H9 (cell line): ENCODE data around the gene ACOX3. TPM values are rescaled to one million over a fixed set of nuclear protein-coding genes. Genes with fewer than 3 reads are reported as not detected.

Experiments
- DNase-seq: peaks from one replicate; pipeline ENCODE4 v3.0.0-alpha.2; 2017
- H2AFZ ChIP-seq: one replicate; pipeline ENCODE4 v1.6.1; 2013; ENCODE audit warnings: mild to moderate bottlenecking, low read length, control low read depth, moderate library complexity
- H2AK5ac ChIP-seq: 2 replicates; pipeline ENCODE4 v1.6.1; 2013; ENCODE audit warnings: low read length, control low read depth, mixed read lengths; ENCODE audit not compliant: insufficient read length
- H2BK120ac ChIP-seq: one replicate; pipeline ENCODE4 v1.6.1; 2013; ENCODE audit warnings: low read depth, mild to moderate bottlenecking, low read length, control low read depth, inconsistent platforms; ENCODE audit not compliant: poor library complexity, severe bottlenecking
- H2BK12ac ChIP-seq: 2 replicates; pipeline ENCODE4 v1.6.1; 2013; ENCODE audit warnings: low read length, control low read depth, mixed read lengths, low read depth; ENCODE audit not compliant: insufficient read length
- H2BK15ac ChIP-seq: 2 replicates; pipeline ENCODE4 v1.6.1; 2013; ENCODE audit warnings: low read depth, low read length, control low read depth
- H2BK20ac ChIP-seq: one replicate; pipeline ENCODE4 v1.6.1; 2013; ENCODE audit warnings: low read depth, mild to moderate bottlenecking, low read length, control low read depth, inconsistent platforms; ENCODE audit not compliant: poor library complexity, severe bottlenecking
- H2BK5ac ChIP-seq: 2 replicates; pipeline ENCODE4 v1.6.1; 2013; ENCODE audit warnings: low read length, control low read depth, mixed read lengths; ENCODE audit not compliant: insufficient read length
- H3K14ac ChIP-seq: 2 replicates; pipeline ENCODE4 v1.6.1; 2013; ENCODE audit warnings: low read length, control low read depth; ENCODE audit not compliant: insufficient read depth
- H3K18ac ChIP-seq: 2 replicates; pipeline ENCODE4 v1.6.1; 2013; ENCODE audit warnings: low read depth, mild to moderate bottlenecking, mixed read lengths, low read length, control low read depth; ENCODE audit not compliant: insufficient read length
- H3K23ac ChIP-seq: 2 replicates; pipeline ENCODE4 v1.6.1; 2013; ENCODE audit warnings: low read length, control low read depth, mixed read lengths, low read depth; ENCODE audit not compliant: insufficient read length
- H3K23me2 ChIP-seq: 2 replicates; pipeline ENCODE4 v1.6.1; 2013; ENCODE audit warnings: low read depth, mild to moderate bottlenecking, mixed read lengths, low read length, control low read depth; ENCODE audit not compliant: insufficient read length, poor library complexity, severe bottlenecking
- H3K27ac ChIP-seq: 2 replicates; pipeline ENCODE4 v1.5.1; 2013; ENCODE audit warnings: low read length, control low read depth, mixed read lengths, low read depth; ENCODE audit not compliant: insufficient read length
- H3K27me3 ChIP-seq: 2 replicates; pipeline ENCODE4 v1.6.1; 2013; ENCODE audit warnings: low read length, control low read depth, inconsistent platforms; ENCODE audit not compliant: insufficient read depth
- H3K4ac ChIP-seq: 2 replicates; pipeline ENCODE4 v1.6.1; 2013; ENCODE audit warnings: low read depth, mild to moderate bottlenecking, control low read depth, inconsistent platforms, low read length, moderate library complexity
- H3K4me1 ChIP-seq: 2 replicates; pipeline ENCODE4 v1.6.1; 2013; ENCODE audit warnings: low read length, control low read depth, inconsistent platforms; ENCODE audit not compliant: insufficient read depth
- H3K4me2 ChIP-seq: 2 replicates; pipeline ENCODE4 v1.6.1; 2013; ENCODE audit warnings: low read length, control low read depth, mixed read lengths; ENCODE audit not compliant: insufficient read length, insufficient read depth
- H3K56ac ChIP-seq: 2 replicates; pipeline ENCODE4 v1.6.1; 2013; ENCODE audit warnings: low read depth, mild to moderate bottlenecking, mixed read lengths, low read length, control low read depth; ENCODE audit not compliant: insufficient read length
- H3K79me1 ChIP-seq: 2 replicates; pipeline ENCODE4 v1.6.1; 2013; ENCODE audit warnings: low read depth, mild to moderate bottlenecking, moderate library complexity, low read length, control low read depth, inconsistent platforms; ENCODE audit not compliant: insufficient read depth, poor library complexity, severe bottlenecking
- H3K79me2 ChIP-seq: 2 replicates; pipeline ENCODE4 v1.6.1; 2013; ENCODE audit warnings: low read length, control low read depth, inconsistent platforms; ENCODE audit not compliant: insufficient read depth
- H3K9ac ChIP-seq: 2 replicates; pipeline ENCODE4 v1.6.1; 2013; ENCODE audit warnings: low read length, control low read depth, mixed read lengths; ENCODE audit not compliant: insufficient read length; ENCODE audit errors: extremely low read depth
- H3K9me3 ChIP-seq: one replicate; pipeline ENCODE4 v1.6.1; 2013; ENCODE audit warnings: low read depth, low read length, inconsistent platforms; ENCODE audit not compliant: control insufficient read depth
- H3T11ph ChIP-seq: one replicate; pipeline ENCODE4 v1.6.1; 2013; ENCODE audit warnings: mild to moderate bottlenecking, low read length, control low read depth, inconsistent platforms
- H4K20me1 ChIP-seq: one replicate; pipeline ENCODE4 v1.6.1; 2013; ENCODE audit not compliant: control insufficient read depth, insufficient read length, insufficient read depth
- H4K5ac ChIP-seq: 2 replicates; pipeline ENCODE4 v1.6.1; 2013; ENCODE audit warnings: low read depth, mild to moderate bottlenecking, mixed read lengths, low read length, control low read depth; ENCODE audit not compliant: insufficient read length
- H4K8ac ChIP-seq: replicated peaks from 2 replicates; pipeline ENCODE4 v1.6.1; 2013; ENCODE audit warnings: low read length, control low read depth, mixed read lengths, low read depth; ENCODE audit not compliant: insufficient read length
- H4K91ac ChIP-seq: 2 replicates; pipeline ENCODE4 v1.6.1; 2013; ENCODE audit warnings: low read depth, mild to moderate bottlenecking, moderate library complexity, mixed read lengths, low read length, control low read depth; ENCODE audit not compliant: insufficient read length
- H3K27ac Mint-ChIP-seq, 3 experiments: 2 replicates in 2 of 3; 3 replicates in 1 of 3; pipeline ENCODE4 v1.8.0; 2020 to 2021; ENCODE audit warnings: mixed read lengths in 3 of 3, mild to moderate bottlenecking in 1 of 3, moderate library complexity in 1 of 3
- H3K27me3 Mint-ChIP-seq: 2 replicates; pipeline ENCODE4 v1.8.0; 2021; ENCODE audit warnings: low read depth, mild to moderate bottlenecking, moderate library complexity, mixed read lengths
- H3K36me3 Mint-ChIP-seq, 3 experiments: 2 replicates in 2 of 3; 3 replicates in 1 of 3; pipeline ENCODE4 v1.8.0; 2020 to 2021; ENCODE audit warnings: low read depth in 3 of 3, mixed read lengths in 3 of 3; ENCODE audit not compliant: insufficient read depth in 1 of 3
- H3K4me1 Mint-ChIP-seq, 2 experiments: 2 replicates each; pipeline ENCODE4 v1.8.0; 2020; ENCODE audit warnings: mixed read lengths in 2 of 2
- H3K4me3 Mint-ChIP-seq, 2 experiments: 2 replicates in 1 of 2; 3 replicates in 1 of 2; pipeline ENCODE4 v1.8.0; 2020 to 2021; ENCODE audit warnings: mild to moderate bottlenecking in 2 of 2, mixed read lengths in 2 of 2, moderate library complexity in 1 of 2
- H3K9me3 Mint-ChIP-seq, 2 experiments: 2 replicates in 1 of 2; 3 replicates in 1 of 2; pipeline ENCODE4 v1.8.0; 2020; ENCODE audit warnings: mild to moderate bottlenecking in 2 of 2, mixed read lengths in 2 of 2, moderate library complexity in 1 of 2
- CTCF ChIP-seq: fragments of 200-600 bp; sonication (generic); conservative IDR thresholded peaks from 3 replicates; pipeline ENCODE4 v1.8.0; 2021; ENCODE audit warnings: antibody characterized with exemption, mild to moderate bottlenecking
- WGBS: extraction: QIAGEN DNeasy Blood & Tissue Kit; methylation state at CpG from one replicate; pipeline ENCODE4 v1.1.7; 2013; ENCODE audit warnings: missing lambda C conversion rate, low lambda C conversion rate, mixed read lengths; ENCODE audit not compliant: insufficient read length; ENCODE audit errors: extremely low coverage; 5-methylcytosine and 5-hydroxymethylcytosine counted together
- total RNA-seq: library from RNA; stranded (reverse); gene quantifications from 2 replicates; pipeline ENCODE4 v1.2.1, GENCODE V29; 2021

The ACOX3 gene
- total RNA-seq, 1 experiment from 2014 or later, result 13.8 TPM

- Histone ChIP-seq H2BK20ac (no peak overlapping the region), H3K4me1 (no peaks in the 10 kb centered on the region), H3K23me2 (no peaks in the 10 kb centered on the region), H4K8ac (no peak overlapping the region), H2AK5ac (no peak overlapping the region), H3K79me2 (no peaks in the 10 kb centered on the region), H4K91ac (no peak overlapping the region), H3K27ac (no peak overlapping the region), H4K5ac (no peak overlapping the region), H3K9ac (no peak overlapping the region), H2AFZ (no peak overlapping the region), H3K23ac (no peak overlapping the region), H3K4ac (no peak overlapping the region), H2BK5ac (no peak overlapping the region), H2BK15ac (no peak overlapping the region), H2BK12ac (no peak overlapping the region), H3K9me3 (no peaks in the 10 kb centered on the region), H3K18ac (no peak overlapping the region), H3K79me1 (no peaks in the 10 kb centered on the region), H3K27me3 (no peaks in the 10 kb centered on the region), H2BK120ac (no peak overlapping the region), H3T11ph (no peak overlapping the region), H3K4me2 (no peak overlapping the region), H3K14ac (no peak overlapping the region), H4K20me1 (no peaks in the 10 kb centered on the region), H3K56ac (no peak overlapping the region)
- Mint-ChIP-seq H3K4me1 (peaks cover 4 to 11% of the 10 kb centered on the region in 2 experiments), H3K4me3 (no peak overlapping the region), H3K27ac (peak overlapping the region in 1 of 3 experiments; percentile 53; a peak in 2 of 7 replicates), H3K36me3 (peaks cover 25 to 30% (median 28%) of the 10 kb centered on the region in 3 experiments), H3K9me3 (peaks cover 13 to 17% of the 10 kb centered on the region in 2 experiments), H3K27me3 (peaks cover 3% of the 10 kb centered on the region)
- no peak for TF ChIP-seq CTCF
- WGBS, result no CpG with 5 or more reads among the region's 14 CpGs
- DNase-seq, result no peak
Measured at GRCh38 chr4:8402640-8403039, 37.9 kb downstream of the ACOX3 start.
